Esophagus squamous epithelium (tissue), 5 donors: ENCODE results near the gene RASSF7. TPM values are rescaled to one million over a fixed set of nuclear protein-coding genes. Genes with fewer than 3 reads are reported as not detected.

Source experiments
- DNase-seq: peaks from one replicate; lab custom pipeline; 2025; lab: John Stamatoyannopoulos, UW
- H3K27ac ChIP-seq, 4 donors: fragments of 200-600 bp; sonication (generic); one replicate each; pipeline ENCODE4 v1.5.1; 2016 to 2019; ENCODE audit warnings: mild to moderate bottlenecking in 1 of 4
- H3K27me3 ChIP-seq, 4 donors: fragments of 200-600 bp; sonication (generic); 1 replicate in 3 of 4; 2 replicates in 1 of 4; pipeline versions ENCODE4 v1.5.1 to v1.6.0; 2017 to 2021; ENCODE audit warnings: antibody characterized with exemption in 1 of 4
- H3K36me3 ChIP-seq, 3 donors: fragments of 200-600 bp; sonication (generic); one replicate each; pipeline ENCODE4 v1.5.1; 2016 to 2019
- H3K4me1 ChIP-seq, 3 donors: fragments of 200-600 bp; sonication (generic); one replicate each; pipeline ENCODE4 v1.5.1; 2017 to 2019
- H3K4me3 ChIP-seq, 4 donors: fragments of 200-600 bp; sonication (generic); 1 replicate in 3 of 4; 2 replicates in 1 of 4; pipeline ENCODE4 v1.5.1; 2016 to 2019; ENCODE audit warnings: mild to moderate bottlenecking in 2 of 4, moderate library complexity in 1 of 4
- H3K9me3 ChIP-seq, 3 donors: fragments of 200-600 bp; sonication (generic); one replicate each; pipeline ENCODE4 v1.5.1; 2016 to 2019
- POLR2A ChIP-seq, 4 donors: fragments of 450-650 bp; IDR thresholded peaks; one replicate each; pipeline ENCODE4 v1.6.1; 2017; ENCODE audit warnings: antibody characterized with exemption in 4 of 4, mild to moderate bottlenecking in 4 of 4, moderate library complexity in 3 of 4
- whole genome bisulfite sequencing, 2 donors: methylation state at CpG; one replicate each; pipeline ENCODE4 v1.1.5; 2018; 5-methylcytosine and 5-hydroxymethylcytosine counted together
- intact Hi-C: fragments of 100-400 bp; cut with DNase I; formaldehyde crosslinking; loops from one replicate; pipeline ENCODE4 v1.15.0; 2022
- total RNA-seq, 4 donors: library from RNA; depleted of rRNA; stranded (reverse); fragments of >200 nt; gene quantifications; one replicate each; pipeline ENCODE4 v1.1.0, GENCODE V29; 2016
- TF ChIP-seq, protein P1 (sequence below), 6 experiments: fragments of 450-650 bp in 4 of 6; fragments of 200-600 bp in 2 of 6; sonication (generic) in 2 of 6; IDR thresholded peaks; one replicate each; pipeline ENCODE4 v1.5.1; 2016 to 2019; ENCODE audit warnings: antibody characterized with exemption in 6 of 6, mild to moderate bottlenecking in 4 of 6, moderate library complexity in 4 of 6
- donor health status: DM: yes; HTN: yes; CAD: no.

RASSF7 gene
- total RNA-seq, 4 donors from 2014 or later, result 35.7 to 54.0 (median 44.4) TPM

DNA sequence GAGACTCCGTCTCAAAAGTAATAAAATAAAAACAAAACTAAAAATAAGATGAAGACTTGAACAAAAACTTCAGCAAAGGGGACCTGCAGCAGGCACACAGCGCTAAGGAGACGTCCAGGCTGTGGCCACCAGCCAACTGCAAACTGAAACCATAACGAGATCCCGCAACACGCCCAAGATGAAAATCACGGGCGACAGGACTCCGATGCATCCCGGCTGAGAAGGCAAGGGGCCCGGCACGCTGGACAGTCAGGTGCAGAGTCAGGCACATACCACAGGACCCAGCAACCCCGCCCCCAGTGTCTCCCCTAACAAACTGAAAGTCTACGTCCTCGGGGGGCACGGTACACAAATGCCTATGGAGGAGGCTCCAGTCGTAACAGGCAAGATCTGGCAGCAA lies 34.6 kb upstream of the RASSF7 start:
- Histone ChIP-seq H3K4me3 (no peak overlapping the region), H3K9me3 (no peaks in the 10 kb centered on the region), H3K36me3 (peaks cover 0 to 14% (median 0%) of the 10 kb centered on the region in 3 donors), H3K27me3 (no peaks in the 10 kb centered on the region), H3K4me1 (no peaks in the 10 kb centered on the region), H3K27ac (no peak overlapping the region)
- intact Hi-C loops, result no loop called here
- 68 to 74% methylated on average over 16 to 17 of the region's 17 CpGs for WGBS, 2 donors
- TF ChIP-seq POLR2A (IDR thresholded peaks at IDR 0.05), result no peak
- TF ChIP-seq, protein P1, sequence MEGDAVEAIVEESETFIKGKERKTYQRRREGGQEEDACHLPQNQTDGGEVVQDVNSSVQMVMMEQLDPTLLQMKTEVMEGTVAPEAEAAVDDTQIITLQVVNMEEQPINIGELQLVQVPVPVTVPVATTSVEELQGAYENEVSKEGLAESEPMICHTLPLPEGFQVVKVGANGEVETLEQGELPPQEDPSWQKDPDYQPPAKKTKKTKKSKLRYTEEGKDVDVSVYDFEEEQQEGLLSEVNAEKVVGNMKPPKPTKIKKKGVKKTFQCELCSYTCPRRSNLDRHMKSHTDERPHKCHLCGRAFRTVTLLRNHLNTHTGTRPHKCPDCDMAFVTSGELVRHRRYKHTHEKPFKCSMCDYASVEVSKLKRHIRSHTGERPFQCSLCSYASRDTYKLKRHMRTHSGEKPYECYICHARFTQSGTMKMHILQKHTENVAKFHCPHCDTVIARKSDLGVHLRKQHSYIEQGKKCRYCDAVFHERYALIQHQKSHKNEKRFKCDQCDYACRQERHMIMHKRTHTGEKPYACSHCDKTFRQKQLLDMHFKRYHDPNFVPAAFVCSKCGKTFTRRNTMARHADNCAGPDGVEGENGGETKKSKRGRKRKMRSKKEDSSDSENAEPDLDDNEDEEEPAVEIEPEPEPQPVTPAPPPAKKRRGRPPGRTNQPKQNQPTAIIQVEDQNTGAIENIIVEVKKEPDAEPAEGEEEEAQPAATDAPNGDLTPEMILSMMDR (IDR thresholded peaks at IDR 0.05), result no peak
- no peak for DNase-seq

DNA sequence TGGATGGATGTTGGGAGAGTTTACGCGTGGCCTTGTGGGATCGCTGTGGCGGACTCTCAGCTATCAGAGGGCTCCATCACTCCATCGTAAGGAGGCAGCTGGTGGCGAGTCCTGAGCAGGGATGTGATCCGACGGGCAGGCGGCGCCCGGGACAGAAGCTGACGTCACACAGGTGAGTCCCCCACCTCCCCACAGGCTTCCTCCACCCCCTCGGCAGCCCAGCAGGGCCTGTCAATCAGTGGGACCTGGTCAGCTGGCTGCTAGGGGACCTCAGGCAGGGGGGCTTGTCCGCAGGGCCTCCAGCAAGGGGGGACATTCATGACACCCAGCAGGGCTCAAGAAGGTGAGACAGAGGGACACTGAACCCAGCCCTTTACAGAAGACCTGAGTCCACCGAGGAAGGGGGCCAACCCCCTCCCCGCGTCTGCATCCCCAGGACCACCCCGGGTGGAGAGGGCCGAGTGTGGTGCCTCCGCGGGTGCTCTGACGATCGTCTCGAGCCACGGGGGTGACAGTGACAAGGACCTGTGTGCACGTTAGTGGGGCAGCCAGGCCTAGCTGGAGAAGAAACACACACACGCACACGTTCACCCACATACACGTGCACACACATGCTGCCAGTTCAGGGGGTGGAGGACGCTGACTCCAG lies 32.5 kb upstream of the RASSF7 start:
- Histone ChIP-seq H3K36me3 (peaks cover 14 to 35% (median 20%) of the 10 kb centered on the region in 3 donors), H3K9me3 (no peaks in the 10 kb centered on the region), H3K4me3 (no peak overlapping the region), H3K27me3 (no peaks in the 10 kb centered on the region), H3K27ac (no peak overlapping the region), H3K4me1 (peaks cover 9 to 19% (median 14%) of the 10 kb centered on the region in 3 donors)
- no peak for DNase-seq
- no peak for TF ChIP-seq POLR2A (IDR thresholded peaks at IDR 0.05)
- intact Hi-C loops, result no loop called here
- 55 to 88% methylated on average over 2 to 11 of the region's 30 CpGs for WGBS, 2 donors

DNA sequence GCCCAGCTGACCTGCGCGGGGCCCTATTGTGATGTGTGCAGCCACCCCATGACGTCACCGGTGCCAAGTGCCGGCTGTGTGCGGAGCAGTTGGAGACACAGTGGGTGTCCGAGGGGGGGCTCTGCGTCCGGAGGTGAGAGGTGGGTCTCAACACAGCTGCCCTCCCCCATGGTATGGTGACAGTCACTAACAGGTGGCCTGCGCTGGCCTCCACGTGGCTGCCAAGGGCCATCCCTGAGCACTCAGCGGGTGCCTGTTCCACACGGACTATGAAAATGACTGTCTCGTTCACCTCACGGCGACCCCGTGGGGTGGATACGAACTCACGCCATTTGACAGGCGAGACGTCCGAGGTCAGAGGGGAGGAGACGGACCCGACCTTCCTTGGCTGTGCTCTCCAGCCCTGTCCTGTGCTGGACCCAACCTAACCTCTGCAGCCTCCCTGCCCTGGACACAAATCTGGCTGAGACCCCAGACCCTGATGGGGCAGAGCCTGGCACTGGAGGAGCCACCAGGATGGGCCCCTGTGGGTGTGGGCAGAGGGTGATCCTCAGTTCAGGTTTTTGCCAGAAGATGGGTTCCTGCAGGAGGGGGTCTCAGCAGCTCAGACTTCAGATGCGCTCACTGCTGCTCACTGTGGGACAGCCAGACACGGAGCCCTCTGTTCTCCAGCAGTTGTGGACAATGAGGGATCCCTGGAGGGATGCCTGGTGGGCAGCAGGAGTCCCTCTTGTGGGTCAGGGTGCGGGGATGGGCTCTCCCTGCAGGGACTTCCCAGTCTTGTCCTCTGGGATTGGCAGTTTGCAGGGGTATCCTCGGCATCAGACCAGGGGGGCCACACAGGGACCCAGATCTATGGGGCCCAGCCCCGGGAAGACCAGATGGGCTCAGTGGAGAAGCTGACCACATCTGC lies 31.7 kb upstream of the RASSF7 start:
- TF ChIP-seq, protein P1 (IDR thresholded peaks at IDR 0.05), result no peak
- TF ChIP-seq POLR2A (IDR thresholded peaks at IDR 0.05), result no peak
- intact Hi-C loops, result no loop called here
- Histone ChIP-seq H3K4me1 (peaks cover 16 to 27% (median 22%) of the 10 kb centered on the region in 3 donors), H3K27me3 (no peaks in the 10 kb centered on the region), H3K4me3 (no peak overlapping the region), H3K27ac (no peak overlapping the region), H3K9me3 (no peaks in the 10 kb centered on the region), H3K36me3 (peaks cover 18 to 43% (median 26%) of the 10 kb centered on the region in 3 donors)
- 51 to 92% methylated on average over 2 to 14 of the region's 29 CpGs for WGBS, 2 donors
- DNase-seq, result no peak

DNA sequence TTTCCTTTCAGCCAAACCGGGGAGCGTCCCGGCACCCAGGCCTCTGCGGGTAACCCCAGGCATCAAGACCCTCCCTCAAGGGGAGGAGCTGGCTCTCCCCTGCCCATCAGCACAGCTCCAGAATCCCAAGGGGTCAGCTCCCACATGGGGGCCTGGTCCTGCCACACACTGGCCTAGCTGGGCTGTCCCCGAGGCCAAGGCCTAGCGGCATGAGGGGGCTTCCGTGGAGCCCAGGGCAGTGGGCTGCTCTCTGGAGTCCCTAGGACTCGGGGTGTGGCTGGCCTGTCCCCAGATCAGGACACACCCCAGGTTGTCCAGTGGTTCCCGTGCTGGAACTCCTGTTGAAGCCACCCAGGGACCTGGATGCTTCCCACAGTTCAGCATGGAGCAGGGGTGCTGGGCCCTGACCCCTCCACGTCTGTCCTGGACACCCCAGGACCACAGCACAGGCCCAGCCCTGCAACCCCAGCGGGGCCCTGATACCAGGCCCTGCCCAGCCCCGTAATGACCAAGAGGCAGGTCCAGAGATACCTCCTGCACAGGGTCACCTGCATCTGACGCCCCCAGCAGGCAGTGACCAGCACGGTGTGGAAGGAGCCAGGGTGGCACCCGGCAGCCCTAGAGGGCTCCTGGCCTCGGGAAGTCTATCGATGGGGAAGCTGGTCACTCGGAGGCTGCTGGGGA lies 30.9 kb upstream of the RASSF7 start:
- Histone ChIP-seq H3K36me3 (peaks cover 18 to 46% (median 26%) of the 10 kb centered on the region in 3 donors), H3K27me3 (no peaks in the 10 kb centered on the region), H3K4me3 (no peak overlapping the region), H3K27ac (no peak overlapping the region), H3K4me1 (peaks cover 20 to 34% (median 26%) of the 10 kb centered on the region in 3 donors), H3K9me3 (no peaks in the 10 kb centered on the region)
- WGBS, 2 donors, result 73% methylated on average over 6 of the region's 18 CpGs; no CpG with 5 or more reads in 1 of the 2 donors
- no peak for TF ChIP-seq POLR2A (IDR thresholded peaks at IDR 0.05)
- TF ChIP-seq, protein P1 (IDR thresholded peaks at IDR 0.05), result no peak
- no peak for DNase-seq
- intact Hi-C loops, result no loop called here
